H9 (cell line): ENCODE data around the gene ANKRD13C. TPM values are rescaled to one million over a fixed set of nuclear protein-coding genes. Genes with fewer than 3 reads are reported as not detected.
A peak's percentile ranks its signal among the peaks of the same experiment; 100 is the strongest.

Experiments used
- DNase-seq: peaks from one replicate; pipeline ENCODE4 v3.0.0-alpha.2; 2017
- H2AFZ ChIP-seq: one replicate; pipeline ENCODE4 v1.6.1; 2013; ENCODE audit warnings: mild to moderate bottlenecking, low read length, control low read depth, moderate library complexity
- H2AK5ac ChIP-seq: 2 replicates; pipeline ENCODE4 v1.6.1; 2013; ENCODE audit warnings: low read length, control low read depth, mixed read lengths; ENCODE audit not compliant: insufficient read length
- H2BK120ac ChIP-seq: one replicate; pipeline ENCODE4 v1.6.1; 2013; ENCODE audit warnings: low read depth, mild to moderate bottlenecking, low read length, control low read depth, inconsistent platforms; ENCODE audit not compliant: poor library complexity, severe bottlenecking
- H2BK12ac ChIP-seq: 2 replicates; pipeline ENCODE4 v1.6.1; 2013; ENCODE audit warnings: low read length, control low read depth, mixed read lengths, low read depth; ENCODE audit not compliant: insufficient read length
- H2BK15ac ChIP-seq: 2 replicates; pipeline ENCODE4 v1.6.1; 2013; ENCODE audit warnings: low read depth, low read length, control low read depth
- H2BK20ac ChIP-seq: one replicate; pipeline ENCODE4 v1.6.1; 2013; ENCODE audit warnings: low read depth, mild to moderate bottlenecking, low read length, control low read depth, inconsistent platforms; ENCODE audit not compliant: poor library complexity, severe bottlenecking
- H2BK5ac ChIP-seq: 2 replicates; pipeline ENCODE4 v1.6.1; 2013; ENCODE audit warnings: low read length, control low read depth, mixed read lengths; ENCODE audit not compliant: insufficient read length
- H3K14ac ChIP-seq: 2 replicates; pipeline ENCODE4 v1.6.1; 2013; ENCODE audit warnings: low read length, control low read depth; ENCODE audit not compliant: insufficient read depth
- H3K18ac ChIP-seq: 2 replicates; pipeline ENCODE4 v1.6.1; 2013; ENCODE audit warnings: low read depth, mild to moderate bottlenecking, mixed read lengths, low read length, control low read depth; ENCODE audit not compliant: insufficient read length
- H3K23ac ChIP-seq: 2 replicates; pipeline ENCODE4 v1.6.1; 2013; ENCODE audit warnings: low read length, control low read depth, mixed read lengths, low read depth; ENCODE audit not compliant: insufficient read length
- H3K23me2 ChIP-seq: 2 replicates; pipeline ENCODE4 v1.6.1; 2013; ENCODE audit warnings: low read depth, mild to moderate bottlenecking, mixed read lengths, low read length, control low read depth; ENCODE audit not compliant: insufficient read length, poor library complexity, severe bottlenecking
- H3K27ac ChIP-seq: 2 replicates; pipeline ENCODE4 v1.5.1; 2013; ENCODE audit warnings: low read length, control low read depth, mixed read lengths, low read depth; ENCODE audit not compliant: insufficient read length
- H3K27me3 ChIP-seq: 2 replicates; pipeline ENCODE4 v1.6.1; 2013; ENCODE audit warnings: low read length, control low read depth, inconsistent platforms; ENCODE audit not compliant: insufficient read depth
- H3K4ac ChIP-seq: 2 replicates; pipeline ENCODE4 v1.6.1; 2013; ENCODE audit warnings: low read depth, mild to moderate bottlenecking, control low read depth, inconsistent platforms, low read length, moderate library complexity
- H3K4me1 ChIP-seq: 2 replicates; pipeline ENCODE4 v1.6.1; 2013; ENCODE audit warnings: low read length, control low read depth, inconsistent platforms; ENCODE audit not compliant: insufficient read depth
- H3K4me2 ChIP-seq: 2 replicates; pipeline ENCODE4 v1.6.1; 2013; ENCODE audit warnings: low read length, control low read depth, mixed read lengths; ENCODE audit not compliant: insufficient read length, insufficient read depth
- H3K56ac ChIP-seq: 2 replicates; pipeline ENCODE4 v1.6.1; 2013; ENCODE audit warnings: low read depth, mild to moderate bottlenecking, mixed read lengths, low read length, control low read depth; ENCODE audit not compliant: insufficient read length
- H3K79me1 ChIP-seq: 2 replicates; pipeline ENCODE4 v1.6.1; 2013; ENCODE audit warnings: low read depth, mild to moderate bottlenecking, moderate library complexity, low read length, control low read depth, inconsistent platforms; ENCODE audit not compliant: insufficient read depth, poor library complexity, severe bottlenecking
- H3K79me2 ChIP-seq: 2 replicates; pipeline ENCODE4 v1.6.1; 2013; ENCODE audit warnings: low read length, control low read depth, inconsistent platforms; ENCODE audit not compliant: insufficient read depth
- H3K9ac ChIP-seq: 2 replicates; pipeline ENCODE4 v1.6.1; 2013; ENCODE audit warnings: low read length, control low read depth, mixed read lengths; ENCODE audit not compliant: insufficient read length; ENCODE audit errors: extremely low read depth
- H3K9me3 ChIP-seq: one replicate; pipeline ENCODE4 v1.6.1; 2013; ENCODE audit warnings: low read depth, low read length, inconsistent platforms; ENCODE audit not compliant: control insufficient read depth
- H3T11ph ChIP-seq: one replicate; pipeline ENCODE4 v1.6.1; 2013; ENCODE audit warnings: mild to moderate bottlenecking, low read length, control low read depth, inconsistent platforms
- H4K20me1 ChIP-seq: one replicate; pipeline ENCODE4 v1.6.1; 2013; ENCODE audit not compliant: control insufficient read depth, insufficient read length, insufficient read depth
- H4K5ac ChIP-seq: 2 replicates; pipeline ENCODE4 v1.6.1; 2013; ENCODE audit warnings: low read depth, mild to moderate bottlenecking, mixed read lengths, low read length, control low read depth; ENCODE audit not compliant: insufficient read length
- H4K8ac ChIP-seq: replicated peaks from 2 replicates; pipeline ENCODE4 v1.6.1; 2013; ENCODE audit warnings: low read length, control low read depth, mixed read lengths, low read depth; ENCODE audit not compliant: insufficient read length
- H4K91ac ChIP-seq: 2 replicates; pipeline ENCODE4 v1.6.1; 2013; ENCODE audit warnings: low read depth, mild to moderate bottlenecking, moderate library complexity, mixed read lengths, low read length, control low read depth; ENCODE audit not compliant: insufficient read length
- H3K27ac Mint-ChIP-seq, 3 experiments: 2 replicates in 2 of 3; 3 replicates in 1 of 3; pipeline ENCODE4 v1.8.0; 2020 to 2021; ENCODE audit warnings: mixed read lengths in 3 of 3, mild to moderate bottlenecking in 1 of 3, moderate library complexity in 1 of 3
- H3K27me3 Mint-ChIP-seq: 2 replicates; pipeline ENCODE4 v1.8.0; 2021; ENCODE audit warnings: low read depth, mild to moderate bottlenecking, moderate library complexity, mixed read lengths
- H3K36me3 Mint-ChIP-seq, 3 experiments: 2 replicates in 2 of 3; 3 replicates in 1 of 3; pipeline ENCODE4 v1.8.0; 2020 to 2021; ENCODE audit warnings: low read depth in 3 of 3, mixed read lengths in 3 of 3; ENCODE audit not compliant: insufficient read depth in 1 of 3
- H3K4me1 Mint-ChIP-seq, 2 experiments: 2 replicates each; pipeline ENCODE4 v1.8.0; 2020; ENCODE audit warnings: mixed read lengths in 2 of 2
- H3K4me3 Mint-ChIP-seq, 2 experiments: 2 replicates in 1 of 2; 3 replicates in 1 of 2; pipeline ENCODE4 v1.8.0; 2020 to 2021; ENCODE audit warnings: mild to moderate bottlenecking in 2 of 2, mixed read lengths in 2 of 2, moderate library complexity in 1 of 2
- H3K9me3 Mint-ChIP-seq, 2 experiments: 2 replicates in 1 of 2; 3 replicates in 1 of 2; pipeline ENCODE4 v1.8.0; 2020; ENCODE audit warnings: mild to moderate bottlenecking in 2 of 2, mixed read lengths in 2 of 2, moderate library complexity in 1 of 2
- WGBS: extraction: QIAGEN DNeasy Blood & Tissue Kit; methylation state at CpG from one replicate; pipeline ENCODE4 v1.1.7; 2013; ENCODE audit warnings: missing lambda C conversion rate, low lambda C conversion rate, mixed read lengths; ENCODE audit not compliant: insufficient read length; ENCODE audit errors: extremely low coverage; 5-methylcytosine and 5-hydroxymethylcytosine counted together
- total RNA-seq: library from RNA; stranded (reverse); gene quantifications from 2 replicates; pipeline ENCODE4 v1.2.1, GENCODE V29; 2021
- TF ChIP-seq, protein P1 (sequence below): fragments of 200-600 bp; sonication (generic); conservative IDR thresholded peaks from 3 replicates; pipeline ENCODE4 v1.8.0; 2021; ENCODE audit warnings: antibody characterized with exemption, mild to moderate bottlenecking

The ANKRD13C gene
- total RNA-seq, 1 experiment from 2014 or later, result 19.7 TPM

GRCh38 chr1:70364439-70364838 is 9.9 kb upstream of the ANKRD13C start:
- no peak overlapping the region for H3K18ac ChIP-seq
- no peak overlapping the region for H3T11ph ChIP-seq
- no peak overlapping the region for H2BK5ac ChIP-seq
- H3K23me2 ChIP-seq, result no peaks in the 10 kb centered on the region
- TF ChIP-seq, protein P1, sequence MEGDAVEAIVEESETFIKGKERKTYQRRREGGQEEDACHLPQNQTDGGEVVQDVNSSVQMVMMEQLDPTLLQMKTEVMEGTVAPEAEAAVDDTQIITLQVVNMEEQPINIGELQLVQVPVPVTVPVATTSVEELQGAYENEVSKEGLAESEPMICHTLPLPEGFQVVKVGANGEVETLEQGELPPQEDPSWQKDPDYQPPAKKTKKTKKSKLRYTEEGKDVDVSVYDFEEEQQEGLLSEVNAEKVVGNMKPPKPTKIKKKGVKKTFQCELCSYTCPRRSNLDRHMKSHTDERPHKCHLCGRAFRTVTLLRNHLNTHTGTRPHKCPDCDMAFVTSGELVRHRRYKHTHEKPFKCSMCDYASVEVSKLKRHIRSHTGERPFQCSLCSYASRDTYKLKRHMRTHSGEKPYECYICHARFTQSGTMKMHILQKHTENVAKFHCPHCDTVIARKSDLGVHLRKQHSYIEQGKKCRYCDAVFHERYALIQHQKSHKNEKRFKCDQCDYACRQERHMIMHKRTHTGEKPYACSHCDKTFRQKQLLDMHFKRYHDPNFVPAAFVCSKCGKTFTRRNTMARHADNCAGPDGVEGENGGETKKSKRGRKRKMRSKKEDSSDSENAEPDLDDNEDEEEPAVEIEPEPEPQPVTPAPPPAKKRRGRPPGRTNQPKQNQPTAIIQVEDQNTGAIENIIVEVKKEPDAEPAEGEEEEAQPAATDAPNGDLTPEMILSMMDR, result no peak
- no peak overlapping the region for H4K5ac ChIP-seq
- H3K27me3 Mint-ChIP-seq, result no peaks in the 10 kb centered on the region
- no CpG with 5 or more reads among the region's 3 CpGs for WGBS
- no peak overlapping the region for H3K27ac ChIP-seq
- no peak overlapping the region for H2AFZ ChIP-seq
- no peak overlapping the region for H3K9ac ChIP-seq
- H3K56ac ChIP-seq, result no peak overlapping the region
- H2AK5ac ChIP-seq, result no peak overlapping the region
- H3K27ac Mint-ChIP-seq, result peak overlapping the region in 1 of 3 experiments; percentile 38; a peak in 1 of 7 replicates
- H3K4me2 ChIP-seq, result no peak overlapping the region
- no peaks in the 10 kb centered on the region for H3K79me1 ChIP-seq
- H3K9me3 ChIP-seq, result no peaks in the 10 kb centered on the region
- H3K14ac ChIP-seq, result no peak overlapping the region
- H2BK120ac ChIP-seq, result no peak overlapping the region
- no peak overlapping the region for H2BK12ac ChIP-seq
- H4K8ac ChIP-seq, result no peak overlapping the region
- no peaks in the 10 kb centered on the region for H3K9me3 Mint-ChIP-seq
- H3K23ac ChIP-seq, result no peak overlapping the region
- H4K20me1 ChIP-seq, result no peaks in the 10 kb centered on the region
- no peaks in the 10 kb centered on the region for H3K79me2 ChIP-seq
- H2BK15ac ChIP-seq, result no peak overlapping the region
- no peak overlapping the region; a peak in 1 of 5 replicates for H3K4me3 Mint-ChIP-seq
- no peak overlapping the region for H3K4ac ChIP-seq
- no peaks in the 10 kb centered on the region for H3K27me3 ChIP-seq
- peaks cover 0 to 9% (median 3%) of the 10 kb centered on the region in 3 experiments; a peak in 5 of 7 replicates for H3K36me3 Mint-ChIP-seq
- no peak overlapping the region for H4K91ac ChIP-seq
- H3K4me1 ChIP-seq, result no peaks in the 10 kb centered on the region
- no peak overlapping the region for H2BK20ac ChIP-seq
- DNase-seq, result no peak
- peaks cover 6 to 11% of the 10 kb centered on the region in 2 experiments; a peak in 2 of 4 replicates for H3K4me1 Mint-ChIP-seq
